Muscle of back (tissue), 11 donors: ENCODE data around the gene CRYBA4. TPM values are rescaled to one million over a fixed set of nuclear protein-coding genes. Genes with fewer than 3 reads are reported as not detected.

Experiments
- DNase-seq, 3 donors: peaks; one replicate each; pipeline versions ENCODE4 v3.0.0 to v3.0.0-alpha.2; 2013
- polyA plus RNA-seq, 10 donors: library from polyadenylated mRNA; unstranded; fragments of 120-200 nt; gene quantifications; one replicate each; pipeline ENCODE4 v1.2.1, GENCODE V29; 2013; ENCODE audit not compliant: insufficient read length in 10 of 10

CRYBA4 gene
- polyA plus RNA-seq, 10 donors: not detected

GRCh38 chr22:26623984-26624383 is 2.2 kb downstream of the CRYBA4 start:
- DNase-seq: no peak

GRCh38 chr22:26624803-26625202 is 3.0 kb downstream of the CRYBA4 start:
- no peak for DNase-seq

GRCh38 chr22:26629988-26630761 is 8.4 kb downstream of the CRYBA4 start:
- no peak for DNase-seq

GRCh38 chr22:26631282-26631681 is 9.5 kb downstream of the CRYBA4 start:
- no peak for DNase-seq

- no peak for DNase-seq
These were observed 10.8 kb downstream of the CRYBA4 start for GRCh38 chr22:26632422-26633155.

GRCh38 chr22:26634189-26634588 is 12.4 kb downstream of the CRYBA4 start:
- DNase-seq: no peak

GRCh38 chr22:26635117-26635516 is 13.4 kb downstream of the CRYBA4 start:
- DNase-seq: no peak

- DNase-seq: no peak
These were observed 14.5 kb downstream of the CRYBA4 start for GRCh38 chr22:26636296-26636695.

- DNase-seq: no peak
These were observed 21.0 kb downstream of the CRYBA4 start for GRCh38 chr22:26642465-26643417.

GRCh38 chr22:26643418-26644100 is 21.8 kb downstream of the CRYBA4 start:
- no peak for DNase-seq

- no peak for DNase-seq
These were observed 24.4 kb downstream of the CRYBA4 start for GRCh38 chr22:26646158-26646557.

- no peak for DNase-seq
These were observed 26.3 kb downstream of the CRYBA4 start for GRCh38 chr22:26648011-26648497.

- no peak for DNase-seq
These were observed 27.0 kb downstream of the CRYBA4 start for GRCh38 chr22:26648528-26649388.

- no peak for DNase-seq
These were observed 29.1 kb downstream of the CRYBA4 start for GRCh38 chr22:26650722-26651421.

GRCh38 chr22:26651815-26652214 is 30.1 kb downstream of the CRYBA4 start:
- no peak for DNase-seq

- peak in 1 of 3 donors; percentile 45 for DNase-seq
These were observed 35.4 kb downstream of the CRYBA4 start, which contains the start of gene MIAT for GRCh38 chr22:26656891-26657851. Gene MIAT, plus strand, starts transcription at chr22:26657588.

GRCh38 chr22:26658161-26658560 is 36.4 kb downstream of the CRYBA4 start:
- no peak for DNase-seq
